Naive thymus-derived CD4-positive, alpha-beta T cell (primary cell): ENCODE data around the gene TMEM235. TPM values are rescaled to one million over a fixed set of nuclear protein-coding genes. Genes with fewer than 3 reads are reported as not detected.

Experiments used
- ATAC-seq: fragments of 150-1000 bp; cut with Tn5 transposase; 2 replicates; pipeline ENCODE4 v1.10.0; 2021; ENCODE audit warnings: mild to moderate bottlenecking, moderate library complexity
- CTCF ChIA-PET: fragments of 350-600 bp; sonication (Branson Sonifier 250); formaldehyde crosslinking; loops from one replicate; lab custom pipeline; 2021; ENCODE audit warnings: antibody characterized with exemption; lab: Charles Lee
- POLR2A ChIA-PET: fragments of 350-600 bp; sonication (Branson Sonifier 250); formaldehyde crosslinking; loops from one replicate; lab custom pipeline; 2021; ENCODE audit warnings: antibody characterized with exemption, inconsistent platforms; lab: Charles Lee
- DNase-seq, 9 donors: peaks; one replicate each; pipeline versions ENCODE4 v3.0.0 to v3.0.0-alpha.2; 2020 to 2022; ENCODE audit warnings: mixed read lengths in 1 of 9
- H3K27ac ChIP-seq: one replicate; pipeline ENCODE4 v1.7.0; 2013; ENCODE audit warnings: mild to moderate bottlenecking, low read depth, low read length, moderate library complexity
- H3K27me3 ChIP-seq, 2 donors: one replicate each; pipeline ENCODE4 v1.7.0; 2013; ENCODE audit warnings: low read length in 2 of 2, mild to moderate bottlenecking in 2 of 2, moderate library complexity in 2 of 2; ENCODE audit not compliant: control insufficient read depth in 2 of 2, insufficient read depth in 2 of 2
- H3K36me3 ChIP-seq, 3 experiments: 1 replicate in 2 of 3; 2 replicates in 1 of 3; pipeline ENCODE4 v1.7.0; 2013; ENCODE audit warnings: low read length in 3 of 3, mild to moderate bottlenecking in 3 of 3, moderate library complexity in 1 of 3; ENCODE audit not compliant: insufficient read depth in 3 of 3, control insufficient read depth in 2 of 3
- H3K4me1 ChIP-seq, 2 donors: one replicate each; pipeline ENCODE4 v1.7.0; 2013; ENCODE audit warnings: low read length in 2 of 2, mild to moderate bottlenecking in 2 of 2, moderate library complexity in 1 of 2; ENCODE audit not compliant: control insufficient read depth in 2 of 2, insufficient read depth in 2 of 2
- H3K4me3 ChIP-seq: 2 replicates; pipeline ENCODE4 v1.7.0; 2013; ENCODE audit warnings: mild to moderate bottlenecking, low read length
- H3K9me3 ChIP-seq, 3 experiments: 1 replicate in 2 of 3; 2 replicates in 1 of 3; pipeline ENCODE4 v1.7.0; 2013; ENCODE audit warnings: low read length in 3 of 3; ENCODE audit not compliant: control insufficient read depth in 2 of 3
- H3K27ac Mint-ChIP-seq, 9 donors: one replicate each; pipeline ENCODE4 v1.8.0; 2020 to 2022; ENCODE audit warnings: mixed read lengths in 9 of 9, mild to moderate bottlenecking in 8 of 9, moderate library complexity in 5 of 9, inconsistent platforms in 2 of 9
- H3K27me3 Mint-ChIP-seq, 5 donors: one replicate each; pipeline ENCODE4 v1.8.0; 2021 to 2022; ENCODE audit warnings: mixed read lengths in 5 of 5, mild to moderate bottlenecking in 1 of 5
- H3K36me3 Mint-ChIP-seq, 5 donors: one replicate each; pipeline ENCODE4 v1.8.0; 2020 to 2022; ENCODE audit warnings: mixed read lengths in 5 of 5, mild to moderate bottlenecking in 3 of 5, inconsistent platforms in 1 of 5
- H3K4me1 Mint-ChIP-seq, 7 donors: one replicate each; pipeline ENCODE4 v1.8.0; 2020 to 2022; ENCODE audit warnings: mixed read lengths in 7 of 7, mild to moderate bottlenecking in 3 of 7, inconsistent platforms in 1 of 7
- H3K4me3 Mint-ChIP-seq, 10 donors: one replicate each; pipeline ENCODE4 v1.8.0; 2020 to 2022; ENCODE audit warnings: mild to moderate bottlenecking in 10 of 10, mixed read lengths in 10 of 10, moderate library complexity in 6 of 10, inconsistent platforms in 2 of 10
- H3K9me3 Mint-ChIP-seq, 11 donors: one replicate each; pipeline ENCODE4 v1.8.0; 2020 to 2022; ENCODE audit warnings: mixed read lengths in 11 of 11, mild to moderate bottlenecking in 4 of 11, inconsistent platforms in 1 of 11, moderate library complexity in 1 of 11
- intact Hi-C, 2 donors: fragments of 100-400 bp; cut with micrococcal nuclease; formaldehyde crosslinking; loops; one replicate each; pipeline ENCODE4 v1.15.1; 2023
- polyA plus RNA-seq, 2 donors: library from polyadenylated mRNA; unstranded; fragments of 300-500 nt; fragmentation: Illumina TruSeq; gene quantifications; one replicate each; pipeline ENCODE4 v1.2.3, GENCODE V29; 2021
- total RNA-seq, 6 experiments: library from RNA in 5 of 6; stranded (reverse) in 5 of 6; gene quantifications; 1 replicate in 5 of 6; 2 replicates in 1 of 6; pipeline ENCODE4 v1.2.3 and lab custom pipeline; 2021 to 2026

Gene TMEM235
- total and polyA plus RNA-seq, 7 experiments from 2014 or later = not detected

GRCh38 chr17:78240839-78241238 is 9.4 kb downstream of the TMEM235 start:
- H3K27ac ChIP-seq = no peak overlapping the region
- Mint-ChIP-seq H3K27ac (peak overlapping the region in 2 of 9 donors; percentile 1 to 24), H3K4me1 (peaks cover 0 to 5% (median 0%) of the 10 kb centered on the region in 7 donors), H3K36me3 (no peaks in the 10 kb centered on the region), H3K27me3 (peaks cover 0 to 2% (median 0%) of the 10 kb centered on the region in 5 donors), H3K4me3 (no peak overlapping the region), H3K9me3 (peaks cover 0 to 2% (median 0%) of the 10 kb centered on the region in 11 donors)
- no peaks in the 10 kb centered on the region for H3K27me3 ChIP-seq
- H3K4me1 ChIP-seq = no peaks in the 10 kb centered on the region
- intact Hi-C loops = no loop called here
- ATAC-seq (no peak), DNase-seq (no peak)
- ChIA-PET POLR2A (no interaction called here), CTCF (interaction anchor here (0.6 kb wide), 1 partner anchor 26 kb away, joined by 3 read pairs; no protein-coding TSS in a partner anchor)
- no peaks in the 10 kb centered on the region for H3K9me3 ChIP-seq
- no peak overlapping the region for H3K4me3 ChIP-seq
- H3K36me3 ChIP-seq = no peaks in the 10 kb centered on the region

DNA sequence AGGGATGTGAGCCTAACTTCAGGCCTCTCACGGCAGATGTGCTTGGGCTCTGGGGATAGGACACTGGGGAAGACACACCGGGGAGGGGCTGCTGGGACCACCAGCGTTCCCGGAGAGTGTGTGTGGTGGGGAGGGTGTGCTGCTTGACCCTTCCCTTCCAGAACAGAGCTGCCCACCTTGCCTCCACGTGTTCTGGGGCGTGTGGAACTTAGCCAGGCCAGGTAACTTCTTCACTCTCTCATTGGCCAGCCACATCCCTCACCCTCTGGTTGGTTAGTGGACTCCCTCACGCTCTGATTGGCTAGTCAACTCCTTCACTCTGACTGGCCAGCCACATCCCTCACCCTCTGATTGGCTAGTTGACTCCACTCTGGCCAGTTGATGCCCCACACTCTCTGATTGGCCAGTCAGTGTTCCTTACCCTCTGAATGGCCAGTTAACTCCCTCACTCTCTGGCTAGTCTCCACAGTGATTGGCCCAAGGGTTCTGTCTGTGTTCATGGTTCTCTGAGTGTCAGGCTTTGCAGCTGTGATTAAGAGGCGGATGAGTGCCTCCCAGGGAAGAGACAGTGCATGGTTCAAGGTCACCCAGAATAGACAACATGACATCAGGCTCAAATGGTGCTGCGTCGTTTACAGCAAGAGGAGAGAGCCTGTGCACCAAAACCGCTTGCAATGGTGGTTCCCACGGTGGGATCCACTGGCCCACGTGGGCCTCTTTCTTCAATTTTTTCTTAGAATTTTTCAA is 10.0 kb downstream of the TMEM235 start:
- ATAC-seq (peak; percentile 43), DNase-seq (no peak)
- peaks cover 0 to 2% (median 0%) of the 10 kb centered on the region in 5 donors for H3K27me3 Mint-ChIP-seq
- H3K4me1 ChIP-seq = no peaks in the 10 kb centered on the region
- no peaks in the 10 kb centered on the region for H3K27me3 ChIP-seq
- H3K27ac ChIP-seq = no peak overlapping the region
- no peaks in the 10 kb centered on the region for H3K9me3 ChIP-seq
- H3K4me3 Mint-ChIP-seq = no peak overlapping the region
- ChIA-PET CTCF (interaction anchor here (0.6 kb wide), 1 partner anchor 25 kb away, joined by 3 read pairs; no protein-coding TSS in a partner anchor), POLR2A (no interaction called here)
- intact Hi-C loops = no loop called here
- peaks cover 0 to 2% (median 0%) of the 10 kb centered on the region in 11 donors for H3K9me3 Mint-ChIP-seq
- no peaks in the 10 kb centered on the region for H3K36me3 ChIP-seq
- H3K36me3 Mint-ChIP-seq = no peaks in the 10 kb centered on the region
- no peak overlapping the region for H3K4me3 ChIP-seq
- H3K27ac Mint-ChIP-seq = no peak overlapping the region
- H3K4me1 Mint-ChIP-seq = peaks cover 0 to 5% (median 0%) of the 10 kb centered on the region in 7 donors

- POLR2A ChIA-PET = no interaction called here
- peak; percentile 84 for ATAC-seq
- Mint-ChIP-seq H3K9me3 (peaks cover 0 to 2% (median 0%) of the 10 kb centered on the region in 11 donors), H3K4me1 (peaks cover 0 to 5% (median 0%) of the 10 kb centered on the region in 7 donors), H3K27ac (no peak overlapping the region), H3K27me3 (peaks cover 0 to 3% (median 0%) of the 10 kb centered on the region in 5 donors), H3K36me3 (peaks cover 0 to 1% (median under 1%) of the 10 kb centered on the region in 5 donors), H3K4me3 (no peak overlapping the region)
- intact Hi-C loops = no loop called here
- CTCF ChIA-PET = no interaction called here
- Histone ChIP-seq H3K4me1 (no peaks in the 10 kb centered on the region), H3K36me3 (no peaks in the 10 kb centered on the region), H3K9me3 (no peaks in the 10 kb centered on the region), H3K4me3 (no peak overlapping the region), H3K27me3 (no peaks in the 10 kb centered on the region), H3K27ac (no peak overlapping the region)
- no peak for DNase-seq
Measured at GRCh38 chr17:78242024-78242742, 10.8 kb downstream of the TMEM235 start.

DNA sequence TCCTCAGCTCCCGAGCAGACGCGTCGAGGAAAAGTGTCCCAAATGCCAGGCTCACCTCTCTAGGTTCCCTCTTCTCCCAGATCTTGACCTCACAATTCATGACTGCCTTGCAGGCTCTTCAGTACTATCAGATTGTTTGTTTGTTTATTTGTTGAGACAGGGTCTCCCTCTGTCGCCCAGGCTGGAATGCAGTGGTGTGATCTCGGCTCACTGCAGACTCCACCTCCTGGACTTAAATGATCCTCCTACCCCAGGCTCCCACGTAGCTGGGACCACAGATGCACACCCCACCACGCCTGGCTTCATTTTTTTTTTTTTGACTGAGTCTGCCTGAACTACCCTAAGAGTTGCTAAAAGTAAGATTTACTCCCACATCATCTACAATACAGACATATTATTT is 15.9 kb downstream of the TMEM235 start:
- POLR2A ChIA-PET = interaction anchor here (0.7 to 1.2 kb wide), 2 partner anchors 15 to 175 kb away, joined by 3 read pairs; no protein-coding TSS in a partner anchor

DNA sequence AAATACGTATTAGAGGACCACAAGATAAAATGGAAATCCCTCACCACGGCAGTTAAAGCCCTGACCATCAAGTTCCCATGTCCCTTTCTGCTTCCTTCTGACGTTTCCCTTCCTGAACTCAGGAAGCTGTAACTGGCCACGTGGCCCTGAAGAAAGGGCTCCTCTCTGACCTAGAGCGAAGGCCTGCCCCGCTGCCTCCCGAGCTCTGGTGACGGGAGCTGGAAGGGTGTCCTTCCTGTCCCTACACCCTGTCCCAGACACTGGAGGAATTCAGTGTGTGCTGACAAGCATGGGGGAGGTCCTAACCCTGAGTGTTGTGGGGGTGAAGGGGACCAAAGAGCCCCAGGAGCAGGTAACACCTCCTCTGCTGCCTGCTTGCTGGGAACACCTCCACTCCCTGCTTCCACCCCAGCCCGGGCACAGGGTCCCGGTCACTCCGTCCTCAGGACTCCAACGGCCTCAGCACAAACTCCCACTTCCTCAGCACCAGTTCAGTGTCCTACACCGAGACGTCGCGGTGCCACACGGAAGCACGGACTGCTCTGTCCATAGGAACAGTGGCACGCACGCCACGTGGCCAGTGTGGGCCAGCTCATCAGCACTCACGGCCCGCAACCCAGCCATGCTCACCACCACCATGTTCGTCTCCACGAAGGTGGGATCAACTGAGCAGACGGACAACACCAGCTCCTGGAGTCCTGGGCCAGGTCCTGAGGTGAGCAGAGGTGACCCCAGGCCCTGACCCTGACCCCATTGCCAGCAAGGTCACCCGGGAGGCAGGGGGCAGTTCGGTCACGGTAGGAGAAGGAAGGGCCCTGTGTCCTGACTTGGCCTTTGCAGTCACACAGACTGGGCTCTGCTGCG is 16.9 kb downstream of the TMEM235 start:
- H3K9me3 Mint-ChIP-seq = peaks cover 0 to 4% (median 0%) of the 10 kb centered on the region in 11 donors
- peaks cover 0 to 10% (median 3%) of the 10 kb centered on the region in 5 donors for H3K36me3 Mint-ChIP-seq
- POLR2A ChIA-PET = interaction anchor here (0.6 to 1.2 kb wide), 3 partner anchors 14 to 1735 kb away, joined by 3 to 4 read pairs (median 3); partner anchors contain the start of gene TNRC6C
- CTCF ChIA-PET = interaction anchor here (1.1 to 3.7 kb wide), 3 partner anchors 19 to 176 kb away, joined by 3 to 12 read pairs (median 3); no protein-coding TSS in a partner anchor
- no peak for ATAC-seq
- no peak for DNase-seq
- H3K4me1 Mint-ChIP-seq = peaks cover 19 to 33% (median 21%) of the 10 kb centered on the region in 7 donors
- H3K27ac ChIP-seq = no peak overlapping the region
- H3K27me3 ChIP-seq = no peaks in the 10 kb centered on the region
- no peaks in the 10 kb centered on the region for H3K9me3 ChIP-seq
- H3K27ac Mint-ChIP-seq = peak overlapping the region in 1 of 9 donors; percentile 8
- intact Hi-C loops = no loop called here
- H3K36me3 ChIP-seq = peaks cover 0 to 24% (median 0%) of the 10 kb centered on the region in 3 experiments
- peaks cover 30 to 34% of the 10 kb centered on the region in 2 donors for H3K4me1 ChIP-seq
- H3K4me3 ChIP-seq = no peak overlapping the region
- no peak overlapping the region for H3K4me3 Mint-ChIP-seq
- peaks cover 0 to 6% (median 0%) of the 10 kb centered on the region in 5 donors for H3K27me3 Mint-ChIP-seq

More for the DNA sequence above, 15.9 kb downstream of the TMEM235 start:
- no peak for DNase-seq
- Histone ChIP-seq H3K4me1 (peaks cover 21 to 24% of the 10 kb centered on the region in 2 donors), H3K4me3 (no peak overlapping the region), H3K27me3 (no peaks in the 10 kb centered on the region), H3K27ac (no peak overlapping the region), H3K9me3 (no peaks in the 10 kb centered on the region), H3K36me3 (peaks cover 0 to 24% (median 0%) of the 10 kb centered on the region in 3 experiments)
- Mint-ChIP-seq H3K27me3 (peaks cover 0 to 6% (median 0%) of the 10 kb centered on the region in 5 donors), H3K4me3 (no peak overlapping the region), H3K4me1 (peaks cover 10 to 23% (median 11%) of the 10 kb centered on the region in 7 donors), H3K27ac (peak overlapping the region in 5 of 9 donors; percentile 5 to 54 (median 46)), H3K36me3 (peaks cover 0 to 10% (median 3%) of the 10 kb centered on the region in 5 donors), H3K9me3 (peaks cover 0 to 2% (median 0%) of the 10 kb centered on the region in 11 donors)
- intact Hi-C loops = no loop called here
- no peak for ATAC-seq
- CTCF ChIA-PET = no interaction called here
